GM18951 (cell line): Measurements from ENCODE around the gene PRPSAP2.
"Not testable (repeated sequence)": the region's sequence is repeated elsewhere in the genome, so short reads cannot be mapped to it uniquely, and the experiment has no call there.

Experiments used
- POLR2A ChIP-seq: IDR thresholded peaks from 4 replicates; pipeline ENCODE4 v1.6.1; 2011; ENCODE audit warnings: mild to moderate bottlenecking; ENCODE audit not compliant: insufficient read length, insufficient read depth; ENCODE audit errors: extremely low read depth
- in situ Hi-C: fragments of 300-500 bp; cut with MboI; formaldehyde crosslinking; loops from one replicate; pipeline ENCODE4 v1.12.0; 2022; ENCODE audit warnings: low sequenced_read_pairs, mixed read lengths, inconsistent platforms; ENCODE audit not compliant: unreplicated experiment

PRPSAP2 gene

GRCh38 chr17:18860161-18860972 is 2.4 kb downstream of the PRPSAP2 start:
- in situ Hi-C loops: no loop called here
- TF ChIP-seq POLR2A: no peak

DNA sequence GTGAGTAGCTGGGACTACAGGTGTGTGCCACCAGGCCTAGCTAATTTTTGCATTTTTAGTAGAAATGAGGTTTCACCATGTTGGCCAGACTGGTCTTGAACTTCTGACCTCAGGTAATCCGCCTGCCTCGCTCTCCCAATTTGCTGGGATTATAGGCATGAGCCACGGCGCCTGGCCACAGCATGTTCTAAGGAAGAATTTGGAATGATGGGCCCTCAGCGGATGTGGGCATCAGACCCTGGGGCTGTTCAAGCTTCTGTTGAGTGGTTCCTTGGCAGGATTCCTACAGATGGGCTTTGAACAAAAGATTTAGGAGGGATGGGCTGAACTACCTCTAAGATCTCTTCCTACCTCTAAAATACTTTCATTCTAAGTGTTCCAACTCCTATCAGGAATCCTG is 4.1 kb downstream of the PRPSAP2 start:
- no peak for TF ChIP-seq POLR2A
- in situ Hi-C loops: no loop called here

DNA sequence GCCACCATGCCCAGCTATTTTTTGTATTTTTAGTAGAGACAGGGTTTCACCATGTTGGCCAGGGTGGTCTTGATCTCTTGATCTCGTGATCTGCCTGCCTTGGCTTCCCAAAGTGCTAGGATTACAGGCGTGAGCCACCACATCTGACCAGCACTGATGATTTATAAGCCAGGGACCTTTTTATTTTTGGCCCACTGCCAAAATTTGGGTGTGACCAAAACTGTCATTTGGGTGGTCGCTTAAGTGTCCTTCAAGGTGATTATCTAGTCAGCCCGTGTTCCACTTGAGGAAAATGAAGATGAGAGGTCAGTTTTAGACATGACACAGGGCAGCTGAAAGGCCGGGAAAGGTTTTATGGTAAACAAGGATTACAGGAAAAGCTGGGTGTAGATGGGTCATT is 7.1 kb downstream of the PRPSAP2 start:
- in situ Hi-C loops: not testable (repeated sequence)

DNA sequence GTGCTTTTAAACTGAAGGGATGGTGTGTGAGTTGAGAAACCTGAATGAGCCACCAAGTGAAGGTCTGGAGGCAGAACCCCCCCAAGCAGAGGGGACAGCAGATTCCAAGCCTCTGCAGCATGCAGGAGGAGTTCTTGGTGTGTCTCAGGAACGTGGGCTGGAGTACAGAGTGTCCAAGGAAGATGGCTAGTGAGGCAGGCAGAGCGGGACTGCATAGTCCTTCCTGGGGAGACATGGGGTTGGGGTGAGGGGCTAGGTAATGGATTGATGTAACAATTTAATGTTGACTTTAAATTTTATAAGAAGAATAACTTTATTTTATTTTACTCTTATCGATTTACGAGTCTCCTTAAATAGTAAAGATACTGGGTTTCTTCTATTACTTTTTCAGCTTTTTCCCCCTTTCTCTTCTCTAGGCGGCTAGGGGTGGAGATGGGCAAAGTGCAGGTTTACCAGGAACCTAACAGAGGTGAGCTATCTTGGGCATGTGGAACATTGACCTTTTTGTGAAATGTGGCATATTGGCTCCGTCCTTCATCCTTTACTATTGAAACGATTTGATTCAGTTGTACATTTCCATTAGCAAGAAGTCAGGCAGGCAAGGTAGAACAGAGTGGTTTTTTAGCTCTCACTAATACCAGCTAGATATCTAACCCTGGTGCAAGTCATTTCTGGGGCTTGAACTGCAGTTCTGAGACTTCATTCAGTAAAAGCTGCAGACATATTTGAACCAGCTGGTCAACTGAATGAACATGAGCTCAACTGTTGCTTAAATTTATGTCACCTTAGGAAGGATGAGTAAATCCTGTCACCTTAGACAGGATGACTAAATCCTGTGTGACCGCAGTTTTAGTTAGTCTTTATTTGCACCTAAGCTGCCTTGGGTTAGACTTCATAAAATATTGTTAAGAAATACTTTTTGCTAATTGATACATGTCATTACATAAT is 9.2 kb downstream of the PRPSAP2 start:
- in situ Hi-C loops: no loop called here
- no peak for TF ChIP-seq POLR2A

DNA sequence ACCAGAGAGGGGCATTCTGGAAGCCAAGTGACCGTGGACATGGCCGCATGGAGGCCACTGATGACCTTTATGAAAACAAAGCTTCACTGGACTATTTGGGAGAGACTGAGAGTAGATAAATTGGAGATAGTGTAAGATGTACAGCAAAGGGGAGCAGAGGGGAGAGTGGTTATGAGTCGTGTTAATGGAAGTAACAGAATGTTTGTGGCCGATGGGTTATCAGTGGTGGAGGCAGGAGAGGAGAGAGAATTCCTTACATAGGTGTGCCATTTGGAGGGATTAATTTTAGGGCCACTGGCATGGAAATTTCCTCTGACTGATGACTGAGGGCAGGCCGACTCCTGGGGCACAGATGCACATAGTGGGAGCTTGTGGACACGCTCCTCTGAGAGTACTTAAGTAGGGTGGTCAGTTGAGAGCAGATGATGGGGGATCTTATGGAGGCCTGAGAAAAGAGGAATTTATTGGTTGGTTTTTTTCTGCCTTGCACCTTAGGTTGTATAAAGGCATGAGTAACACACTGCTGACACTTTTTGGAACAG is 19.2 kb downstream of the PRPSAP2 start:
- in situ Hi-C loops: no loop called here
- no peak for TF ChIP-seq POLR2A

DNA sequence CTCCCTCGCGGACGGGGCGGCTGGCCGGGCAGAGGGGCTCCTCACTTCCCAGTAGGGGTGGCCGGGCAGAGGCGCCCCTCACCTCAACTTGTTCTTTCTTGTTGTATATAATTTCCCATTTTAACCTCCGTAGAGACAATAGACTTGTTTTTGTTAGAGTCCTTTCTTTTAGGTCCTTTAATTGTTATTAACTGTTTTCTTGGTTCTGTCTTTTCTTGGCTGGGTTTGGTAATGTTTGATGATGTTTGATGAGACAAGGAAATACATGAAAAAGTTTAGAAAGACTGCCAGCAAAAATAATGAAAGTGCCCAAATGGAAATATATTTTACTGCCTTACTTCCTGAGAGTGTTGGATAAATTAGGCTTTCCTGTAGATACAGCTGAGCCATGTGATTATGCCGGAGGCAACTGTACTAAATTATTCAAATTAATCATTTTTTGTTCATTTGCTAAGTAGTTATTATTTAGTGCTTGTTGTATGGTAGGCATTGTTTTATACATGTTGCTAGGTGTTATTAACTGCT is 30.9 kb downstream of the PRPSAP2 start:
- in situ Hi-C loops: no loop called here
- no peak for TF ChIP-seq POLR2A

GRCh38 chr17:18889658-18890057 is 31.7 kb downstream of the PRPSAP2 start:
- TF ChIP-seq POLR2A: no peak
- in situ Hi-C loops: no loop called here

- in situ Hi-C loops: no loop called here
- no peak for TF ChIP-seq POLR2A
These were observed 33.6 kb downstream of the PRPSAP2 start for GRCh38 chr17:18891541-18891940.

GRCh38 chr17:18896146-18896545 is 38.2 kb downstream of the PRPSAP2 start:
- in situ Hi-C loops: no loop called here
- TF ChIP-seq POLR2A: no peak

GRCh38 chr17:18896947-18897346 is 39.0 kb downstream of the PRPSAP2 start:
- TF ChIP-seq POLR2A: no peak
- in situ Hi-C loops: no loop called here

- in situ Hi-C loops: no loop called here
These were observed 46.6 kb downstream of the PRPSAP2 start for GRCh38 chr17:18904482-18904881.

DNA sequence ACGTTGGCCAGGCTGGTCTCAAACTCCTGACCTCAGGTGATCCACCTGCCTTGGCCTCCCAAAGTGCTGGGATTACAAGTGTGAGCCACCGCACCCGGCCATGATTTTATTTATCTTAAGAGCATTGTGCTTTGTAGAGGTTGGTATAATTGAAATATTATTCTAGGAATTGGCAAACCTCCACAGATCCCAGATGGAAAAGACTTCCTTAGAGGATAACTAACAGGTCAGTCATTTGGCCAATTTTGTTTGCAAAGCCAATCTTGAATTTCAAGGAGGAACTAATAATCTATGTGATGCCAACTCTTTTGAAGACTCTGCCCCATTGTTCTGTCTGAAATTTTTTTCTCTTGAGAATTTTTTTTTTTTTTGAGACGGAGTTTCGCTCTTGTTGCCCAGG is 47.3 kb downstream of the PRPSAP2 start:
- TF ChIP-seq POLR2A: no peak
- in situ Hi-C loops: no loop called here

More at GRCh38 chr17:18904482-18904881, 46.6 kb downstream of the PRPSAP2 start:
- no peak for TF ChIP-seq POLR2A

DNA sequence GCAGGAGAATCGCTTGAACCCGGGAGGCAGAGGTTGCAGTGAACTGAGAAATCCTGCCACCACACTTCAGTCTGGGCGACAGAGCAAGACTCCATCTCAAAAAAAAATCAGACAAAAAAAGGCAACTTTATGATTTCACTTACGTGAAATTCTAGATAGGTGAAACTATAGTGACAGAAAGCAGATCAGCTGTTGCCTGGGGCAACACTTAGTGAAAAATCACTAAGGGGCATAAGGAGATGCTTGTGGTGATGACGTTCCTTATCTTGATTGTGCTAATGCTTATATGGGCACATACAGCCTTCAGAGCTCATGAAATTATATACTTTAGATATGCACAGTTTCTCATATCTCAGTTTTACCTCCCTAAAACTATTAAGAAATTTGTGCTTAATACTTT is 52.4 kb downstream of the PRPSAP2 start:
- no peak for TF ChIP-seq POLR2A
- in situ Hi-C loops: no loop called here
